Tibial artery (tissue), 4 donors: ENCODE data around the gene TAF4.
A peak's percentile ranks its signal among the peaks of the same experiment; 100 is the strongest.
"Not testable (repeated sequence)": the region's sequence is repeated elsewhere in the genome, so short reads cannot be mapped to it uniquely, and the experiment has no call there.

Experiments
- DNase-seq, 2 donors: peaks; one replicate each; pipeline ENCODE4 v3.0.0-alpha.2; 2019
- H3K27ac ChIP-seq, 2 donors: fragments of 200-600 bp; sonication (generic) in 1 of 2; 1 replicate in 1 of 2; 2 replicates in 1 of 2; pipeline ENCODE4 v1.5.1; 2018 to 2019; ENCODE audit warnings: mild to moderate bottlenecking in 1 of 2
- H3K27me3 ChIP-seq, 2 donors: fragments of 200-600 bp; sonication (generic) in 1 of 2; one replicate each; pipeline versions ENCODE4 v1.5.1 to v1.6.0; 2016 to 2019
- H3K36me3 ChIP-seq, 3 donors: fragments of 200-600 bp; sonication (generic) in 2 of 3; one replicate each; pipeline ENCODE4 v1.5.1; 2016 to 2019; ENCODE audit warnings: mild to moderate bottlenecking in 2 of 3
- H3K4me1 ChIP-seq, 4 donors: fragments of 200-600 bp; sonication (generic) in 2 of 4; 1 replicate in 3 of 4; 2 replicates in 1 of 4; pipeline ENCODE4 v1.5.1; 2016 to 2019
- H3K4me3 ChIP-seq, 2 donors: fragments of 200-600 bp; sonication (generic) in 1 of 2; 1 replicate in 1 of 2; 2 replicates in 1 of 2; pipeline ENCODE4 v1.5.1; 2018 to 2019; ENCODE audit warnings: mild to moderate bottlenecking in 2 of 2
- H3K9me3 ChIP-seq, 3 donors: fragments of 200-600 bp; sonication (generic) in 1 of 3; one replicate each; pipeline ENCODE4 v1.5.1; 2016 to 2019
- intact Hi-C: fragments of 100-400 bp; cut with DNase I; formaldehyde crosslinking; loops from one replicate; pipeline ENCODE4 v1.15.0; 2023; ENCODE audit warnings: low total_unique reads
- TF ChIP-seq, protein P1 (sequence below), 2 experiments: fragments of 200-600 bp in 1 of 2; fragments of 450-650 bp in 1 of 2; IDR thresholded peaks; one replicate each; pipeline ENCODE4 v1.5.1; 2017 to 2019; ENCODE audit warnings: antibody characterized with exemption in 2 of 2, mild to moderate bottlenecking in 1 of 2, moderate library complexity in 1 of 2

The TAF4 gene

DNA sequence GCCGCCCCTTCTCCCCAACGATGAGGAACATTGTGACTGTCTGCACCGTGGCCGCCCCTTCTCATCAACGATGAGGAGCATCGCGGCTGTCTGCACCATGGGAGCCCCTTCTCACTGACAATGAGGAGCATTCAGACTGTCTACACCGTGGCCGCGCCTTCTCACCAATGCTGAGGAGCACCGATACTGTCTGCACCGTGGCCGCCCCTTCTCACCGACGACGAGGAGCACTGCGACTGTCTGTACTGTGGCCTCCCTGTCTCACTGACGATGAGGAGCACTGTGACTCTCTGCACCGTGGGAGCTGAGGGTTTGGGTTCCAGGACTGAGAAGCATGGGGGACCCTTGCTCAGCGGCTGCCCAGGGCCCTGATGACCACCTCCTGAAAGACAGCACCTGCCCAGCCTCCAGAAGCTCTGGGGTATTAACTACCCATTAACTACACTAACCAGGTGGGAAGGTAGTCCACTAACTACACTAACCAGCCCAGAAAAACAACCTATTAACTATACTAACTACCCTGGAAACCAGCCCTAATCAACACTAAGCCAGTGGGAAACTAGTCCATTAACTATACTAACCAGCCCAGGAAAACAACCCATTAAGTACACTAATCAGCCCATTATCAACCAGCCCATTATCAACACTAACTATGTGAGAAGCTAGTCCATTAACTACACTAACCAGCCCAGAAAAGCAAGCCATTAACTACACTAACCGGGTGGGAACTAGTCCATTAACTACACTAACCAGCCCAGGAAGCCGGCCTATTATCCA, 116.9 kb downstream of the TAF4 start:
- intact Hi-C loops: no loop called here
- no peak overlapping the region for H3K4me3 ChIP-seq
- no peak overlapping the region for H3K27ac ChIP-seq
- DNase-seq: peak in 1 of 2 donors; percentile 23
- TF ChIP-seq, protein P1, sequence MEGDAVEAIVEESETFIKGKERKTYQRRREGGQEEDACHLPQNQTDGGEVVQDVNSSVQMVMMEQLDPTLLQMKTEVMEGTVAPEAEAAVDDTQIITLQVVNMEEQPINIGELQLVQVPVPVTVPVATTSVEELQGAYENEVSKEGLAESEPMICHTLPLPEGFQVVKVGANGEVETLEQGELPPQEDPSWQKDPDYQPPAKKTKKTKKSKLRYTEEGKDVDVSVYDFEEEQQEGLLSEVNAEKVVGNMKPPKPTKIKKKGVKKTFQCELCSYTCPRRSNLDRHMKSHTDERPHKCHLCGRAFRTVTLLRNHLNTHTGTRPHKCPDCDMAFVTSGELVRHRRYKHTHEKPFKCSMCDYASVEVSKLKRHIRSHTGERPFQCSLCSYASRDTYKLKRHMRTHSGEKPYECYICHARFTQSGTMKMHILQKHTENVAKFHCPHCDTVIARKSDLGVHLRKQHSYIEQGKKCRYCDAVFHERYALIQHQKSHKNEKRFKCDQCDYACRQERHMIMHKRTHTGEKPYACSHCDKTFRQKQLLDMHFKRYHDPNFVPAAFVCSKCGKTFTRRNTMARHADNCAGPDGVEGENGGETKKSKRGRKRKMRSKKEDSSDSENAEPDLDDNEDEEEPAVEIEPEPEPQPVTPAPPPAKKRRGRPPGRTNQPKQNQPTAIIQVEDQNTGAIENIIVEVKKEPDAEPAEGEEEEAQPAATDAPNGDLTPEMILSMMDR (IDR thresholded peaks at IDR 0.05): no peak
- peaks cover 0 to 29% of the 10 kb centered on the region in 2 donors for H3K27me3 ChIP-seq
- no peaks in the 10 kb centered on the region for H3K9me3 ChIP-seq
- no peaks in the 10 kb centered on the region for H3K36me3 ChIP-seq
- H3K4me1 ChIP-seq: no peaks in the 10 kb centered on the region

DNA sequence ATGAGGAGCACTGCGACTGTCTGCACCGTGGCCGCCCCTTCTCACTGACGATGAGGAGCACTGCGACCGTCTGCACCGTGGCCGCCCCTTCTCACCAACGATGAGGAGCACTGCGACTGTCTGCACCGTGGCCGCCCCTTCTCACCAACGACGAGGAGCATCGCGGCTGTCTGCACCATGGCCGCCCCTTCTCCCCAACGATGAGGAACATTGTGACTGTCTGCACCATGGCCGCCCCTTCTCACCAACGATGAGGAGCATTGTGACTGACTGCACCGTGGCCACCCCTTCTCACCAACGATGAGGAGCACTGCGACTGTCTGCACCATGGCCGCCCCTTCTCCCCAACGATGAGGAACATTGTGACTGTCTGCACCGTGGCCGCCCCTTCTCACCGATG, 117.6 kb downstream of the TAF4 start:
- H3K4me1 ChIP-seq, H3K36me3 ChIP-seq, H3K9me3 ChIP-seq, H3K4me3 ChIP-seq, intact Hi-C loops, H3K27ac ChIP-seq: not testable (repeated sequence)
- H3K27me3 ChIP-seq: peaks cover 0 to 23% of the 10 kb centered on the region in 2 donors
- peak in 1 of 2 donors; percentile 28 for DNase-seq

DNA sequence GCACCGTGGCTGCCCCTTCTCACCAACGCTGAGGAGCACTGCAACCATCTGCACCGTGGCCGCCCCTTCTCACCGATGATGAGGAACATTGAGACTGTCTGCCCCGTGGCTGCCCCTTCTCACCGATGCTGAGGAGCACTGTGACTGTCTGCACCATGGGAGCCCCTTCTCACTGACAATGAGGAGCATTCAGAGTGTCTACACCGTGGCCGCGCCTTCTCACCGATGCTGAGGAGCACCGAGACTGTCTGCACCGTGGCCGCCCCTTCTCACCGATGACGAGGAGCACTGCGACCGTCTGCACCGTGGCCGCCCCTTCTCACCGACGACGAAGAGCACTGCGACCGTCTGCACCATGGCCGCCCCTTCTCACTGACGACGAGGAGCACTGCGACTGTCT, 120.2 kb downstream of the TAF4 start:
- H3K36me3 ChIP-seq, intact Hi-C loops, H3K4me3 ChIP-seq, DNase-seq, H3K27ac ChIP-seq, H3K9me3 ChIP-seq, H3K4me1 ChIP-seq, H3K27me3 ChIP-seq: not testable (repeated sequence)

- DNase-seq, intact Hi-C loops, H3K36me3 ChIP-seq, H3K9me3 ChIP-seq, H3K27ac ChIP-seq, H3K27me3 ChIP-seq, H3K4me1 ChIP-seq, H3K4me3 ChIP-seq: not testable (repeated sequence)
These were observed 120.7 kb downstream of the TAF4 start for GRCh38 chr20:61944967-61945366.

DNA sequence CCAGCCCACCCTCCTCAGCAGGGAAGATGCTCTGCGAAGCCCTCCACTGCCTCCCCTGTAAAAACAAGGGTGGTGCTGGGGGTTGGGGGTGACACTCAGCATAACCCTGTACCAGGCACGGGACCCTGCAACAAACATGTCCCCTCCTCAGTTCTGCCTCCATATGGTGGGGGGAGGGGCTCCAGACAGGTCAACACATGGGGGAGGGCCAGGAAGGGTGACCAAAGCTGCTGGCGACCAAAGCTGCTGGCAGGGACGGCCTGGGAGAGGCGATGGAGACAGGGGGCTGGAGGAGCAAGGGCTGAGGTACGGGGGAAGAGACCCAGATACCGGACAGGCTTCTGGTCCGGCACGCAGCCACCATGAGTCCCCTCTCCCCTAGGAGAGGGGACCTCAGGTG, 123.2 kb downstream of the TAF4 start:
- H3K9me3 ChIP-seq: no peaks in the 10 kb centered on the region
- no peaks in the 10 kb centered on the region for H3K4me1 ChIP-seq
- H3K36me3 ChIP-seq: no peaks in the 10 kb centered on the region
- intact Hi-C loops: no loop called here
- TF ChIP-seq, protein P1 (IDR thresholded peaks at IDR 0.05): no peak
- H3K4me3 ChIP-seq: no peak overlapping the region
- H3K27me3 ChIP-seq: peaks cover 0 to 10% of the 10 kb centered on the region in 2 donors
- no peak overlapping the region for H3K27ac ChIP-seq
- peak; percentile 10 to 44 for DNase-seq

GRCh38 chr20:61941721-61942405, 123.8 kb downstream of the TAF4 start:
- TF ChIP-seq, protein P1 (IDR thresholded peaks at IDR 0.05): no peak
- intact Hi-C loops: no loop called here
- H3K4me3 ChIP-seq: no peak overlapping the region
- no peaks in the 10 kb centered on the region for H3K4me1 ChIP-seq
- no peaks in the 10 kb centered on the region for H3K9me3 ChIP-seq
- H3K27ac ChIP-seq: no peak overlapping the region
- peak in 1 of 2 donors; percentile 7 for DNase-seq
- H3K27me3 ChIP-seq: peaks cover 0 to 12% of the 10 kb centered on the region in 2 donors
- H3K36me3 ChIP-seq: no peaks in the 10 kb centered on the region

DNA sequence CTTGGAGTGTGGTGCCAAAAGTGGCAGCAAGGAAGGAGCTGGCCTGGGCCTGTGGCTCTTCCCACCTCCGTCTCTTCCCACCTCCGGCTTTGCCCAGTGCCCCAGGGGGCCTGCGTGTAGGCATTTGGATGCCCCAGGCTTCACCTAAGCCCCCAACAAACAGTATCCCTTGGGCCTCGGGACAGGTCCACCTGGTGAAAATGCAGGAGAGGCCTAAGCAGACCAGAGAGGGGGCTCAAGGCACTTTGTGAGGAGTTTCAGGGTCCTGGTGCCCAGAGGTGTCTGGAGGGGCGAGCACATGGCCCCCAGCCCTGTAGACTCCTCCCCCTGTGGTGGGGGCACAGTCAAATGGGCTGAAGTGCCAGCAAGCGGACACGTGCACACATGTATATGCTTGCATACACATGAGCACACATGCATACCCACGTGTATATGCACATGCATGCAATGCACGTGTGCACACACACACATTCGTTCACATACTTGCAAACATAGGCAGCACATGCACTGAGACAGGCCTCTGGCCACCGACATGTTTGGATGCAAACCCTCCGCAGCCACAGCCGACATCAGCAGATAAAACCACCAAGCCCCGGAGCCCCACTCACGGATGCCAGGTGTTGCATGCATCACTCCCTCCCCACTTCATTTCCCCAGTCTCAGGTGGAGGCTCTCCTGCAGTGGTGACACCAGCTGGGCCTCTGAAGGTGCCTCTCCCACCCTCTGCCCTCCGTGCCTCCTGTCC, 124.5 kb downstream of the TAF4 start:
- no peaks in the 10 kb centered on the region for H3K9me3 ChIP-seq
- H3K27ac ChIP-seq: no peak overlapping the region
- DNase-seq: peak; percentile 18 to 56
- peaks cover 0 to 18% of the 10 kb centered on the region in 2 donors for H3K27me3 ChIP-seq
- H3K4me1 ChIP-seq: no peaks in the 10 kb centered on the region
- no peaks in the 10 kb centered on the region for H3K36me3 ChIP-seq
- intact Hi-C loops: no loop called here
- no peak overlapping the region for H3K4me3 ChIP-seq
- TF ChIP-seq, protein P1 (IDR thresholded peaks at IDR 0.05): no peak
